ENCODE measurements around the gene EPHA2.

DNA sequence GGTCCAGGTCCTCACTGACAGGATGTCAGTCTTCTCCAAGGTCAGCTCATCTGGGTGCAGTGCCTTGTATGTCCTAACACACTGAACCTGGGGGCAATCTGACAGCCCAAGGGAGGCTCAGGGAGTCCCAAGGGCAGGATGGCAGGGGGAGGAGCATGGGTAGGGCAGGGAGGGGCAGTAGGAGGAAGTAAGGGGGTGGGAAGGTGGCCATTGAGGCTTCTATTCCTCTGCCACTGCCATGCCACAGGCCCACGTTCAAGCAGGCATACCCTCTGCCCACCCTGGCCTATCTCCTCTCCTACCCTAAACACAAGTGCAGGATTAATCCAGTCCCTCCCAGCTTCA lies 43.3 kb upstream of the EPHA2 start:
- TF ChIP-seq, protein P1, sequence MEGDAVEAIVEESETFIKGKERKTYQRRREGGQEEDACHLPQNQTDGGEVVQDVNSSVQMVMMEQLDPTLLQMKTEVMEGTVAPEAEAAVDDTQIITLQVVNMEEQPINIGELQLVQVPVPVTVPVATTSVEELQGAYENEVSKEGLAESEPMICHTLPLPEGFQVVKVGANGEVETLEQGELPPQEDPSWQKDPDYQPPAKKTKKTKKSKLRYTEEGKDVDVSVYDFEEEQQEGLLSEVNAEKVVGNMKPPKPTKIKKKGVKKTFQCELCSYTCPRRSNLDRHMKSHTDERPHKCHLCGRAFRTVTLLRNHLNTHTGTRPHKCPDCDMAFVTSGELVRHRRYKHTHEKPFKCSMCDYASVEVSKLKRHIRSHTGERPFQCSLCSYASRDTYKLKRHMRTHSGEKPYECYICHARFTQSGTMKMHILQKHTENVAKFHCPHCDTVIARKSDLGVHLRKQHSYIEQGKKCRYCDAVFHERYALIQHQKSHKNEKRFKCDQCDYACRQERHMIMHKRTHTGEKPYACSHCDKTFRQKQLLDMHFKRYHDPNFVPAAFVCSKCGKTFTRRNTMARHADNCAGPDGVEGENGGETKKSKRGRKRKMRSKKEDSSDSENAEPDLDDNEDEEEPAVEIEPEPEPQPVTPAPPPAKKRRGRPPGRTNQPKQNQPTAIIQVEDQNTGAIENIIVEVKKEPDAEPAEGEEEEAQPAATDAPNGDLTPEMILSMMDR (IDR thresholded peaks at IDR 0.05) = no peak
- TF ChIP-seq TCF7L2 (IDR thresholded peaks at IDR 0.05; ENCODE audit: low read depth, low read length) (no peak), POLR2AphosphoS5 (IDR thresholded peaks at IDR 0.05; ENCODE audit: low read depth, low read length) (no peak), SIN3A (IDR thresholded peaks at IDR 0.05; ENCODE audit: borderline replicate concordance, insufficient read depth, low read depth, low read length) (no peak)
